ENCODE results near the gene OGG1. TPM values are rescaled to one million over a fixed set of nuclear protein-coding genes. Genes with fewer than 3 reads are reported as not detected.
A peak's percentile ranks its signal among the peaks of the same experiment; 100 is the strongest.

The OGG1 gene
- total and polyA plus RNA-seq, 10 of the 15 experiments (the other 5 are each of a cell fraction or from before 2014, with no cell fraction given) = 4.8 to 38.8 (median 27.2) TPM

DNA sequence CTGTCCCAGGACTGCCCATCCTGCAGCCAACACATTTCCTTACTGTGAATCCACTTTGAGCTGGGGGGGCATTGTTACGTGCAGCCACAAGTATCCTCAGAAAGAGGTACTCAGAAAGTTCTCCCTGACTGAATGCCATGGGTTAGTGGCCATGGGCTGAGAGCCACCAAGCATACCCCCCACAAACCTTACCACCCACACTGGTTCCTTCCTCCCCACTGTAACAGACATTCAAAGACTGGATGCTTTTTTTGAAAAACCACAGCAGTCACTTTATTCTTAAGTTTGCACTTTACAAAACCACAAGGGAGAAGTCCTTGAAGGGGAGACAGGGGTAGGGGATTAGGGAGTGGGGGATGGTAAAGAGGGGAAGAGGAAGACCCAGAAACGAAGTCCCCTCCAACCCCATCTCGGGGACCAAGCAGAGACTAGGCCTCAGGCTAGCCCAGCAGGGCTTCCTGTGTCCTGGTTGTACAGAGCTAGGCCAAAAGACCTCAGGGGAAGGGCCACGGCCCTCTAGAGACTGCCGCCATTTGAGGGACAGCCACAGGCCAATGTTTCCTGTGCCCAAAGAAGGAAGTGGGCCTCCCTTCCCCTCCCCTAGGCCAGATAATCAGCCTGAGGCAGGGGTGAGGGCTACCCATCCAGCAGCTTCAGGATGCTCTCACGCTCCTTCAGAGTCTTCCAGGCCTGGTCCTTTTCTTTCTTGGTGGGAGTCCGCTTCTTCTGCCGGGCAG lies 30.1 kb downstream of the OGG1 start (continued):
- TF ChIP-seq PBX3 (IDR thresholded peaks at IDR 0.05; ENCODE audit: insufficient replicate concordance, low read depth, low read length) = peak; percentile 34
- no peak for TF ChIP-seq NRF1 (conservative IDR thresholded peaks at IDR 0.05; ENCODE audit: low read depth, low read length)
- TF ChIP-seq SMAD5 (IDR thresholded peaks at IDR 0.05; ENCODE audit: low read depth) = no peak
- peak; percentile 67; the same call in 1 of the 2 replicates for TF ChIP-seq MLLT1 (IDR thresholded peaks at IDR 0.05)
- TF ChIP-seq STAT3 (IDR thresholded peaks at IDR 0.05; ENCODE audit: low read depth, low read length) = no peak
- TF ChIP-seq HDAC2 (IDR thresholded peaks at IDR 0.05) = no peak
- 0 out of 2 replicates have a peak, but pooled peaks have one; percentile 23 for TF ChIP-seq CREB1 (IDR thresholded peaks at IDR 0.05; ENCODE audit: low read depth)
- TF ChIP-seq, protein P1, sequence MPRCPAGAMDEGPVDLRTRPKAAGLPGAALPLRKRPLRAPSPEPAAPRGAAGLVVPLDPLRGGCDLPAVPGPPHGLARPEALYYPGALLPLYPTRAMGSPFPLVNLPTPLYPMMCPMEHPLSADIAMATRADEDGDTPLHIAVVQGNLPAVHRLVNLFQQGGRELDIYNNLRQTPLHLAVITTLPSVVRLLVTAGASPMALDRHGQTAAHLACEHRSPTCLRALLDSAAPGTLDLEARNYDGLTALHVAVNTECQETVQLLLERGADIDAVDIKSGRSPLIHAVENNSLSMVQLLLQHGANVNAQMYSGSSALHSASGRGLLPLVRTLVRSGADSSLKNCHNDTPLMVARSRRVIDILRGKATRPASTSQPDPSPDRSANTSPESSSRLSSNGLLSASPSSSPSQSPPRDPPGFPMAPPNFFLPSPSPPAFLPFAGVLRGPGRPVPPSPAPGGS (IDR thresholded peaks at IDR 0.05; ENCODE audit: borderline replicate concordance, insufficient read depth, low read depth, low read length, poor library complexity, severe bottlenecking) = no peak
- no peak for TF ChIP-seq HDAC6 (IDR thresholded peaks at IDR 0.05; ENCODE audit: unreplicated experiment)
- TF ChIP-seq POLR2A (IDR thresholded peaks at IDR 0.05; ENCODE audit: low read depth, low read length) = no peak; the same call in 1 of the 2 replicates
- no peak for TF ChIP-seq ZZZ3 (IDR thresholded peaks at IDR 0.05; ENCODE audit: control insufficient read depth, insufficient read length, low read depth)
- no peak for TF ChIP-seq MXI1 (IDR thresholded peaks at IDR 0.05; ENCODE audit: low read depth, low read length)
- TF ChIP-seq CHD1 (IDR thresholded peaks at IDR 0.05; ENCODE audit: low read depth, low read length) = no peak
- TF ChIP-seq SUPT20H (IDR thresholded peaks at IDR 0.05; ENCODE audit: borderline replicate concordance, control insufficient read depth, low read depth, low read length) = no peak
- TF ChIP-seq BHLHE40 (IDR thresholded peaks at IDR 0.05; ENCODE audit: borderline replicate concordance in 1 of 2, low read depth in 2 of 2, low read length in 1 of 2) = peak in 1 of 2 experiments; percentile 16; a peak in 1 of 4 replicates
- no peak for TF ChIP-seq CEBPB (IDR thresholded peaks at IDR 0.05; ENCODE audit: borderline replicate concordance in 1 of 2, low read depth in 2 of 2, low read length in 2 of 2)
- no peak for TF ChIP-seq WRNIP1 (IDR thresholded peaks at IDR 0.05; ENCODE audit: borderline replicate concordance, low read depth, low read length)
- TF ChIP-seq PAX5 (IDR thresholded peaks at IDR 0.05; ENCODE audit: borderline replicate concordance, low read depth, low read length) = 0 out of 2 replicates have a peak, but pooled peaks have one; percentile 28
- no peak for TF ChIP-seq GABPA (IDR thresholded peaks at IDR 0.05; ENCODE audit: low read depth)
- TF ChIP-seq YBX1 (IDR thresholded peaks at IDR 0.05) = no peak
- no peak for TF ChIP-seq SMARCA5 (IDR thresholded peaks at IDR 0.05)
- TF ChIP-seq CHD4 (IDR thresholded peaks at IDR 0.05) = no peak
- no peak for TF ChIP-seq ZBTB4 (CRISPR knock-in tag; IDR thresholded peaks at IDR 0.05)
- TF ChIP-seq FOXM1 (IDR thresholded peaks at IDR 0.05; ENCODE audit: low read depth, low read length) = peak; percentile 76; the same call in 1 of the 2 replicates

All from GM12878 (cell line).